Measurements from ENCODE around the gene RALY.
"Not testable (repeated sequence)": the region's sequence is repeated elsewhere in the genome, so short reads cannot be mapped to it uniquely, and the experiment has no call there.

The RALY gene

GRCh38 chr20:34105978-34106675 is 112.4 kb downstream of the RALY start:
- no peak for DNase-seq (ENCODE audit: low read depth in 2 of 2)

GRCh38 chr20:34108616-34109174 is 115.0 kb downstream of the RALY start:
- no peak for DNase-seq (ENCODE audit: low read depth in 2 of 2)

GRCh38 chr20:34109442-34109841 is 115.7 kb downstream of the RALY start:
- DNase-seq (ENCODE audit: low read depth in 2 of 2) = no peak

GRCh38 chr20:34110025-34110744 is 116.5 kb downstream of the RALY start:
- DNase-seq (ENCODE audit: low read depth in 2 of 2) = no peak

- DNase-seq (ENCODE audit: low read depth in 2 of 2) = no peak
Measured at GRCh38 chr20:34110745-34111641, 117.3 kb downstream of the RALY start.

GRCh38 chr20:34111702-34112599 is 118.2 kb downstream of the RALY start, which contains the start of gene EIF2S2:
EIF2S2 (minus strand) TSS chr20:34112243; CDS start chr20:34112110, 133 bp downstream.
- peak; percentile 89 to 91 for DNase-seq (ENCODE audit: low read depth in 2 of 2)

- no peak for DNase-seq (ENCODE audit: low read depth in 2 of 2)
Measured at GRCh38 chr20:34112600-34113101, 118.9 kb downstream of the RALY start.

GRCh38 chr20:34114809-34115208 is 121.1 kb downstream of the RALY start:
- DNase-seq (ENCODE audit: low read depth in 2 of 2) = no peak

GRCh38 chr20:34115232-34115631 is 121.5 kb downstream of the RALY start:
- DNase-seq (ENCODE audit: low read depth in 2 of 2) = no peak

- DNase-seq (ENCODE audit: low read depth in 2 of 2) = no peak
Measured at GRCh38 chr20:34120213-34120612, 126.5 kb downstream of the RALY start.

- DNase-seq (ENCODE audit: low read depth in 2 of 2) = no peak
Measured at GRCh38 chr20:34122274-34122980, 128.7 kb downstream of the RALY start.

- DNase-seq (ENCODE audit: low read depth in 2 of 2) = no peak
Measured at GRCh38 chr20:34123309-34123708, 129.6 kb downstream of the RALY start.

GRCh38 chr20:34124469-34125249 is 130.9 kb downstream of the RALY start:
- DNase-seq (ENCODE audit: low read depth in 2 of 2) = no peak

- no peak for DNase-seq (ENCODE audit: low read depth in 2 of 2)
Measured at GRCh38 chr20:34127792-34128191, 134.1 kb downstream of the RALY start.

GRCh38 chr20:34129518-34130162 is 135.9 kb downstream of the RALY start:
- DNase-seq (ENCODE audit: low read depth in 2 of 2) = peak; percentile 15 to 17

GRCh38 chr20:34131491-34131890 is 137.8 kb downstream of the RALY start:
- DNase-seq (ENCODE audit: low read depth in 2 of 2) = no peak

GRCh38 chr20:34132491-34132890 is 138.8 kb downstream of the RALY start:
- DNase-seq (ENCODE audit: low read depth in 2 of 2) = not testable (repeated sequence)

GRCh38 chr20:34132943-34133342 is 139.2 kb downstream of the RALY start:
- DNase-seq (ENCODE audit: low read depth in 2 of 2) = not testable (repeated sequence)
